WTC11 (cell line): Measurements from ENCODE around the gene KDR. TPM values are rescaled to one million over a fixed set of nuclear protein-coding genes. Genes with fewer than 3 reads are reported as not detected.

Source experiments
- ATAC-seq: fragments of 200-7000 bp; cut with Tn5 transposase; 2 replicates; pipeline ENCODE4 v1.10.0; 2021; ENCODE audit warnings: mild to moderate bottlenecking, moderate library complexity
- CTCF ChIA-PET: fragments of 300-600 bp; sonication (Branson Sonifier 250); formaldehyde crosslinking; loops from one replicate; lab custom pipeline; 2021; ENCODE audit warnings: antibody characterized with exemption; lab: Charles Lee
- POLR2A ChIA-PET: fragments of 350-600 bp; sonication (Branson Sonifier 250); formaldehyde crosslinking; loops from one replicate; lab custom pipeline; 2021; ENCODE audit warnings: antibody characterized with exemption; lab: Charles Lee
- DNase-seq: peaks from one replicate; pipeline ENCODE4 v3.0.0; 2021; ENCODE audit warnings: low spot score
- H3K27ac Mint-ChIP-seq: 2 replicates; pipeline ENCODE4 v1.8.0; 2021; ENCODE audit warnings: mixed read lengths
- H3K27me3 Mint-ChIP-seq: 2 replicates; pipeline ENCODE4 v1.8.0; 2021; ENCODE audit warnings: low read depth, mild to moderate bottlenecking, moderate library complexity, mixed read lengths
- H3K36me3 Mint-ChIP-seq: 2 replicates; pipeline ENCODE4 v1.8.0; 2021; ENCODE audit warnings: mixed read lengths
- H3K4me1 Mint-ChIP-seq: 2 replicates; pipeline ENCODE4 v1.8.0; 2022; ENCODE audit warnings: mixed read lengths
- H3K4me3 Mint-ChIP-seq: 2 replicates; pipeline ENCODE4 v1.8.0; 2021; ENCODE audit warnings: mild to moderate bottlenecking, moderate library complexity, mixed read lengths
- H3K9me3 Mint-ChIP-seq: 2 replicates; pipeline ENCODE4 v1.8.0; 2021; ENCODE audit warnings: mixed read lengths
- ARID4B ChIP-seq: sonication (generic); formaldehyde crosslinking; IDR thresholded peaks from 2 replicates; pipeline ENCODE4 v1.8.0; 2023; ENCODE audit warnings: missing genetic modification reagents, mild to moderate bottlenecking, borderline replicate concordance
- CDX4 ChIP-seq: fragments of 250-450 bp; sonication (Bioruptor Pico); IDR thresholded peaks from 2 replicates; pipeline ENCODE4 v1.9.0; 2021; ENCODE audit warnings: moderate library complexity, mild to moderate bottlenecking, inconsistent platforms, borderline replicate concordance
- CREB1 ChIP-seq: sonication (generic); formaldehyde crosslinking; IDR thresholded peaks from 2 replicates; pipeline ENCODE4 v1.8.0; 2023; ENCODE audit warnings: mild to moderate bottlenecking, missing genetic modification reagents
- ERG ChIP-seq: fragments of 250-450 bp; sonication (Bioruptor Pico); IDR thresholded peaks from 2 replicates; pipeline ENCODE4 v1.8.0; 2021; ENCODE audit warnings: mild to moderate bottlenecking
- GTF2I ChIP-seq: fragments of 250-450 bp; sonication (Bioruptor Pico); conservative IDR thresholded peaks from 2 replicates; pipeline ENCODE4 v1.4.0; 2021; ENCODE audit warnings: mild to moderate bottlenecking
- HMGA2 ChIP-seq: fragments of 250-450 bp; sonication (Bioruptor Pico); IDR thresholded peaks from 2 replicates; pipeline ENCODE4 v1.4.0; 2021; ENCODE audit warnings: mild to moderate bottlenecking, moderate library complexity
- IRF2 ChIP-seq: sonication (generic); formaldehyde crosslinking; IDR thresholded peaks from 2 replicates; pipeline ENCODE4 v1.8.0; 2022; ENCODE audit warnings: low read depth, missing genetic modification reagents, borderline replicate concordance
- MYBL2 ChIP-seq: sonication (generic); formaldehyde crosslinking; IDR thresholded peaks from 2 replicates; pipeline ENCODE4 v1.8.1; 2023; ENCODE audit warnings: mild to moderate bottlenecking, moderate library complexity, missing genetic modification reagents
- NR2C2 ChIP-seq: sonication (generic); formaldehyde crosslinking; IDR thresholded peaks from 2 replicates; pipeline ENCODE4 v1.8.0; 2022; ENCODE audit warnings: mild to moderate bottlenecking, missing genetic modification reagents
- PRDM15 ChIP-seq: sonication (generic); formaldehyde crosslinking; IDR thresholded peaks from 2 replicates; pipeline ENCODE4 v1.8.0; 2022; ENCODE audit warnings: missing genetic modification reagents
- SMAD4 ChIP-seq: sonication (generic); formaldehyde crosslinking; IDR thresholded peaks from 2 replicates; pipeline ENCODE4 v1.8.0; 2022; ENCODE audit warnings: mild to moderate bottlenecking, missing genetic modification reagents
- USF2 ChIP-seq: sonication (generic); formaldehyde crosslinking; IDR thresholded peaks from 2 replicates; pipeline ENCODE4 v1.8.1; 2023; ENCODE audit warnings: mild to moderate bottlenecking, missing genetic modification reagents, moderate library complexity
- ZNF138 ChIP-seq: sonication (generic); formaldehyde crosslinking; conservative IDR thresholded peaks from 2 replicates; pipeline ENCODE4 v1.8.1; 2022; ENCODE audit warnings: mild to moderate bottlenecking, moderate library complexity, missing genetic modification reagents
- ZNF263 ChIP-seq: sonication (generic); formaldehyde crosslinking; IDR thresholded peaks from 2 replicates; pipeline ENCODE4 v1.8.1; 2022; ENCODE audit warnings: low read depth, mild to moderate bottlenecking, moderate library complexity, missing genetic modification reagents
- ZNF281 ChIP-seq: sonication (generic); formaldehyde crosslinking; IDR thresholded peaks from 2 replicates; pipeline ENCODE4 v1.8.0; 2023; ENCODE audit warnings: mild to moderate bottlenecking, missing genetic modification reagents
- ZNF317 ChIP-seq: sonication (generic); formaldehyde crosslinking; IDR thresholded peaks from 2 replicates; pipeline ENCODE4 v1.8.1; 2023; ENCODE audit warnings: low read depth, mild to moderate bottlenecking, moderate library complexity, missing genetic modification reagents, borderline replicate concordance
- ZNF416 ChIP-seq: fragments of 250-450 bp; sonication (Bioruptor Pico); IDR thresholded peaks from 2 replicates; pipeline ENCODE4 v1.9.0; 2021; ENCODE audit warnings: mild to moderate bottlenecking, inconsistent platforms
- ZNF425 ChIP-seq: fragments of 250-450 bp; sonication (Bioruptor Pico); conservative IDR thresholded peaks from 2 replicates; pipeline ENCODE4 v1.9.0; 2021; ENCODE audit warnings: mild to moderate bottlenecking
- total RNA-seq: library from RNA; stranded (reverse); gene quantifications from 3 replicates; pipeline ENCODE4 v1.2.3, GENCODE V29; 2021

The KDR gene
- total RNA-seq, 1 experiment from 2014 or later = 80.8 TPM

GRCh38 chr4:55066018-55066417, 59.4 kb downstream of the KDR start (continued):
- no peak for TF ChIP-seq SMAD4 (CRISPR knock-in tag)
- no peak for TF ChIP-seq IRF2 (CRISPR knock-in tag)
- TF ChIP-seq NR2C2 (CRISPR knock-in tag) = no peak
- no peak for TF ChIP-seq CREB1

GRCh38 chr4:55055529-55055928, 69.9 kb downstream of the KDR start:
- Mint-ChIP-seq H3K27me3 (no peaks in the 10 kb centered on the region), H3K9me3 (peaks cover 14% of the 10 kb centered on the region)
- POLR2A ChIA-PET = no interaction called here
- TF ChIP-seq CDX4 (CRISPR knock-in tag) (no peak), PRDM15 (CRISPR knock-in tag) (no peak), HMGA2 (CRISPR knock-in tag) (no peak), ZNF416 (CRISPR knock-in tag) (no peak), ZNF317 (CRISPR knock-in tag) (no peak), IRF2 (CRISPR knock-in tag) (no peak), GTF2I (CRISPR knock-in tag) (no peak), MYBL2 (CRISPR knock-in tag) (no peak), ZNF281 (CRISPR knock-in tag) (no peak)
- TF ChIP-seq, all 79 proteins: peak for 0
- H3K36me3 Mint-ChIP-seq = no peaks in the 10 kb centered on the region
- DNase-seq (no peak), ATAC-seq (no peak)
- no peak overlapping the region for H3K27ac Mint-ChIP-seq
- CTCF ChIA-PET = no interaction called here
- H3K4me3 Mint-ChIP-seq = no peak overlapping the region
- no peaks in the 10 kb centered on the region for H3K4me1 Mint-ChIP-seq

- ATAC-seq = no peak
- H3K27me3 Mint-ChIP-seq = no peaks in the 10 kb centered on the region
- ChIA-PET CTCF (interaction anchor here (0.7 kb wide), 1 partner anchor 43 kb away, joined by 3 read pairs; no protein-coding TSS in a partner anchor), POLR2A (no interaction called here)
- H3K4me1 Mint-ChIP-seq = no peaks in the 10 kb centered on the region
- no peaks in the 10 kb centered on the region for H3K36me3 Mint-ChIP-seq
- peaks cover 23% of the 10 kb centered on the region for H3K9me3 Mint-ChIP-seq
- no peak overlapping the region for H3K4me3 Mint-ChIP-seq
- H3K27ac Mint-ChIP-seq = no peak overlapping the region
- no peak for DNase-seq
- no peak for TF ChIP-seq USF2 (CRISPR knock-in tag)
- TF ChIP-seq ZNF138 = no peak
- TF ChIP-seq ZNF425 (CRISPR knock-in tag) = no peak
- TF ChIP-seq ZNF263 = no peak
- no peak for TF ChIP-seq ARID4B (CRISPR knock-in tag)
- no peak for TF ChIP-seq ERG (CRISPR knock-in tag)
Measured at GRCh38 chr4:55051532-55051931, 73.9 kb downstream of the KDR start.
